ENCODE measurements around the gene TEP1. TPM values are rescaled to one million over a fixed set of nuclear protein-coding genes. Genes with fewer than 3 reads are reported as not detected.

Gene TEP1
- total and polyA plus RNA-seq, 2 of the 13 experiments (the other 11 are each of a cell fraction or from before 2014, with no cell fraction given) = 11.0 to 12.8 TPM

GRCh38 chr14:20343092-20343861, 70.0 kb downstream of the TEP1 start, which contains the start of gene PARP2 (continued):
- no peak for TF ChIP-seq ELK4 (CRISPR knock-in tag; IDR thresholded peaks at IDR 0.05; ENCODE audit: borderline replicate concordance)
- 0 out of 2 replicates have a peak, but pooled peaks have one; percentile 46 for TF ChIP-seq ZNF839 (CRISPR knock-in tag; IDR thresholded peaks at IDR 0.05; ENCODE audit: borderline replicate concordance)
- TF ChIP-seq PAXIP1 (CRISPR knock-in tag; conservative IDR thresholded peaks at IDR 0.05) = peak; percentile 84
- no peak for TF ChIP-seq KIAA2018 (CRISPR knock-in tag; IDR thresholded peaks at IDR 0.05; ENCODE audit: borderline replicate concordance)
- peak; percentile 97 for TF ChIP-seq KMT2B (CRISPR knock-in tag; IDR thresholded peaks at IDR 0.05)
- TF ChIP-seq NFKB2 (CRISPR knock-in tag; IDR thresholded peaks at IDR 0.05; ENCODE audit: borderline replicate concordance) = peak; percentile 91; the same call in 1 of the 2 replicates
- TF ChIP-seq MED8 (CRISPR knock-in tag; IDR thresholded peaks at IDR 0.05; ENCODE audit: insufficient replicate concordance) = peak; percentile 68
- TF ChIP-seq ZNF776 (CRISPR knock-in tag; IDR thresholded peaks at IDR 0.05) = no peak
- no peak; the same call in 1 of the 2 replicates for TF ChIP-seq ZNF569 (CRISPR knock-in tag; IDR thresholded peaks at IDR 0.05; ENCODE audit: borderline replicate concordance)
- peak; percentile 93 for TF ChIP-seq SP4 (CRISPR knock-in tag; IDR thresholded peaks at IDR 0.05)
- TF ChIP-seq NFE2L2 (IDR thresholded peaks at IDR 0.05; ENCODE audit: low read length) = no peak; the same call in 1 of the 2 replicates
- TF ChIP-seq ATF4 (CRISPR knock-in tag; IDR thresholded peaks at IDR 0.05) = peak in 1 of 2 experiments; percentile 77; a peak in 2 of 4 replicates
- TF ChIP-seq ZNF891 (CRISPR knock-in tag; IDR thresholded peaks at IDR 0.05) = peak; percentile 82
- TF ChIP-seq ZNF33A (CRISPR knock-in tag; IDR thresholded peaks at IDR 0.05; ENCODE audit: borderline replicate concordance) = peak; percentile 66; the same call in 1 of the 2 replicates
